GM19240 (cell line): ENCODE results near the gene CCDC85A.

ENCODE experiments used
- DNase-seq: peaks from one replicate; pipeline ENCODE4 v3.0.0; 2011; ENCODE audit warnings: low spot score; ENCODE audit not compliant: insufficient read length

CCDC85A gene

GRCh38 chr2:56297671-56298070, 113.9 kb downstream of the CCDC85A start:
- DNase-seq, result no peak

GRCh38 chr2:56299171-56299691, 115.4 kb downstream of the CCDC85A start:
- no peak for DNase-seq

- no peak for DNase-seq
These were observed 125.9 kb downstream of the CCDC85A start for GRCh38 chr2:56309626-56310170.

- no peak for DNase-seq
These were observed 129.7 kb downstream of the CCDC85A start for GRCh38 chr2:56313500-56313921.

- no peak for DNase-seq
These were observed 130.6 kb downstream of the CCDC85A start for GRCh38 chr2:56314371-56314770.

- no peak for DNase-seq
These were observed 131.0 kb downstream of the CCDC85A start for GRCh38 chr2:56314796-56315195.

GRCh38 chr2:56315376-56315775, 131.6 kb downstream of the CCDC85A start:
- no peak for DNase-seq

GRCh38 chr2:56316011-56316410, 132.2 kb downstream of the CCDC85A start:
- no peak for DNase-seq

GRCh38 chr2:56318147-56318546, 134.4 kb downstream of the CCDC85A start:
- DNase-seq, result no peak

- no peak for DNase-seq
These were observed 142.0 kb downstream of the CCDC85A start for GRCh38 chr2:56325661-56326345.

- no peak for DNase-seq
These were observed 142.6 kb downstream of the CCDC85A start for GRCh38 chr2:56326346-56326741.

- no peak for DNase-seq
These were observed 148.0 kb downstream of the CCDC85A start for GRCh38 chr2:56331810-56332209.

GRCh38 chr2:56333812-56334485, 150.2 kb downstream of the CCDC85A start:
- no peak for DNase-seq

- no peak for DNase-seq
These were observed 150.8 kb downstream of the CCDC85A start for GRCh38 chr2:56334622-56335021.

GRCh38 chr2:56335101-56335500, 151.3 kb downstream of the CCDC85A start:
- DNase-seq, result no peak

- no peak for DNase-seq
These were observed 153.6 kb downstream of the CCDC85A start for GRCh38 chr2:56337342-56337741.

- DNase-seq, result no peak
These were observed 154.4 kb downstream of the CCDC85A start for GRCh38 chr2:56338232-56338631.

- no peak for DNase-seq
These were observed 161.0 kb downstream of the CCDC85A start for GRCh38 chr2:56344771-56345170.

- no peak for DNase-seq
These were observed 164.1 kb downstream of the CCDC85A start for GRCh38 chr2:56347881-56348280.

- no peak for DNase-seq
These were observed 164.8 kb downstream of the CCDC85A start for GRCh38 chr2:56348392-56349210.

- no peak for DNase-seq
These were observed 174.0 kb downstream of the CCDC85A start for GRCh38 chr2:56357655-56358295.
